Peyer's patch (tissue), 4 donors: ENCODE results near the gene MED13L.

ENCODE experiments used
- CTCF ChIP-seq, 6 experiments: fragments of 450-650 bp in 4 of 6; fragments of 200-600 bp in 2 of 6; sonication (generic) in 1 of 6; IDR thresholded peaks; one replicate each; pipeline ENCODE4 v1.5.1; 2017 to 2019; ENCODE audit warnings: antibody characterized with exemption in 6 of 6, mild to moderate bottlenecking in 3 of 6, moderate library complexity in 1 of 6
- POLR2A ChIP-seq, 2 donors: fragments of 450-650 bp; IDR thresholded peaks; one replicate each; pipeline ENCODE4 v1.5.1; 2017; ENCODE audit warnings: antibody characterized with exemption in 2 of 2, mild to moderate bottlenecking in 2 of 2, moderate library complexity in 2 of 2

GRCh38 chr12:116166306-116166705, 111.2 kb downstream of the MED13L start:
- TF ChIP-seq POLR2A (IDR thresholded peaks at IDR 0.05) (no peak), CTCF (IDR thresholded peaks at IDR 0.05) (no peak)
